Stimulated activated naive B cell treated with anti-CD40 and anti-IgM and Interleukin-4, amounts not matched to agents 10 μg/mL and 1 μg/mL and 100 μg/mL, for 72 hours (primary cell): ENCODE measurements around the gene ADAT1.

ENCODE experiments used
- ATAC-seq, 2 donors: fragments of 150-1000 bp; cut with Tn5 transposase; replicated peaks; 2 replicates each; pipeline ENCODE4 v1.10.0; 2021; ENCODE audit warnings: moderate library complexity in 1 of 2
- DNase-seq: peaks from one replicate; pipeline ENCODE4 v3.0.0; 2021
- H3K27ac Mint-ChIP-seq: one replicate; pipeline ENCODE4 v1.8.0; 2022; ENCODE audit warnings: mild to moderate bottlenecking, mixed read lengths
- H3K27me3 Mint-ChIP-seq, 2 donors: one replicate each; pipeline ENCODE4 v1.8.0; 2022; ENCODE audit warnings: mixed read lengths in 2 of 2
- H3K36me3 Mint-ChIP-seq, 2 donors: one replicate each; pipeline ENCODE4 v1.8.0; 2022; ENCODE audit warnings: mixed read lengths in 2 of 2, mild to moderate bottlenecking in 1 of 2
- H3K4me1 Mint-ChIP-seq, 2 donors: one replicate each; pipeline ENCODE4 v1.8.0; 2022; ENCODE audit warnings: mixed read lengths in 2 of 2, mild to moderate bottlenecking in 1 of 2
- H3K4me3 Mint-ChIP-seq, 2 donors: one replicate each; pipeline ENCODE4 v1.8.0; 2022; ENCODE audit warnings: mild to moderate bottlenecking in 2 of 2, mixed read lengths in 2 of 2, moderate library complexity in 1 of 2
- H3K9me3 Mint-ChIP-seq, 2 donors: one replicate each; pipeline ENCODE4 v1.8.0; 2022; ENCODE audit warnings: mixed read lengths in 2 of 2, mild to moderate bottlenecking in 1 of 2

ADAT1 gene

DNA sequence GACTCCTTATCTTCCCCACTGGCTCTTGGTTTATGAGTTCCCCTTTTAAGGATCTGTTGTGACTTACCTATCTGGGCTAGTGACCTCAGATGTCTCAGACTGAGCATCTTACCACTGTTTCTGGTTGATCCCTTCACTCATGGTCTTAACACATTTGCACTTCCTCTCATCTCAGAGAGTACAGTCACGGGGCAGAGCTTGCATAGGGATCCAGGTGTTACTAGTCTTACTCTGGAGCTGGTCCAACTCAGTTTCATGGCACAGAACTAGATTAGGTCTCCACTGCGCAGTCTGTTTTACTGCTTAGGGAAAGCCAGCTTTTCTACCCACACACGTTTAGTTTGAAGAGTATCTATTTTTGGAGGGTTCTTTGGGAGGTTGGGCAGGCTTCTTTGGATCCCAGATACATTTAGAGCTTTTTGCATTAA is 46.7 kb downstream of the ADAT1 start:
- peaks cover 50 to 52% of the 10 kb centered on the region in 2 donors for H3K36me3 Mint-ChIP-seq
- no peaks in the 10 kb centered on the region for H3K9me3 Mint-ChIP-seq
- no peaks in the 10 kb centered on the region for H3K27me3 Mint-ChIP-seq
- H3K4me1 Mint-ChIP-seq = peaks cover 31 to 65% of the 10 kb centered on the region in 2 donors
- peak; percentile 58 to 73 for ATAC-seq
- H3K27ac Mint-ChIP-seq = peak overlapping the region; percentile 59
- DNase-seq = no peak
- H3K4me3 Mint-ChIP-seq = no peak overlapping the region

DNA sequence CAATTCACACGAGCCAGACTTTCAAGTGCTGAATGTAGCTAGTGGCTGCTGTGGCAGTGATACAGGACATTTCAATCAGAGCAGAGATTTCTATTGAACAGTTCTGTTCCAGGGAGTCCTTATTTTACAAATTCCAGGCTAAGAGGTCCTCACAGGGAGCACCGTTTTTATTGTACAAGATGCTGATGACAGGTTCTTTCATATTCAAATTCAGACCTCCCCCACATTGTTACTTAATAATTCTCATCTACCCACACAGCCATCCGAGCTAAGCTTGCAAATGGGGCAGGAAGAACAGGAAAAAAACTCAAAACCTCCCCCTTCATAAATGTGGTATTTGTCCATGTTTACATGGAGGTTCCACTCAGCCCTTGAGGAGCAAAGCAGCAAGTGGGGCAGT is 47.1 kb downstream of the ADAT1 start:
- Mint-ChIP-seq H3K9me3 (no peaks in the 10 kb centered on the region), H3K4me1 (peaks cover 32 to 65% of the 10 kb centered on the region in 2 donors), H3K27me3 (no peaks in the 10 kb centered on the region), H3K4me3 (no peak overlapping the region), H3K27ac (peak overlapping the region; percentile 59), H3K36me3 (peaks cover 53% of the 10 kb centered on the region in 2 donors)
- ATAC-seq (no peak), DNase-seq (no peak)

DNA sequence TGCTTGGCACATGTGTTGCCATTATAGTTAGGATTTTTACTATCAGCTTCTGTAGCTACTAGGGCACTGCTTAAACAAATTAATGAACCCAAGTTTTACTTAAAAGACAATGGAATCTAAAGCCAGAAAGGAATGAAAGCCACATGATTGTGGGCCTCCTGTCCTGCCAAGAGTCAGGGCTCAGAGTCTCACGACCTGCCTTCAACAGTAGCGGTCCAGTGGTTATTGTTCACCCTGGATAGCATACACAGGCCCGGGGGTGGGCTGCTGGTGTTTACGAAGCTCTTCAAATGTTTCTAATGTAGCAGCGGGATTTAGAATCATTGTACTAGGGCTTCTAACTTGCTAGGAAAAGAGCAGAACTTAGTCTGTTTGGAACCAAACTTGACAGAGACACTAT is 49.1 kb downstream of the ADAT1 start:
- Mint-ChIP-seq H3K4me1 (peaks cover 39 to 69% of the 10 kb centered on the region in 2 donors), H3K36me3 (peaks cover 58 to 61% of the 10 kb centered on the region in 2 donors), H3K9me3 (no peaks in the 10 kb centered on the region), H3K27ac (peak overlapping the region; percentile 11), H3K4me3 (no peak overlapping the region), H3K27me3 (no peaks in the 10 kb centered on the region)
- DNase-seq = no peak
- ATAC-seq = no peak

GRCh38 chr16:75572864-75573542 is 50.1 kb downstream of the ADAT1 start:
- H3K4me3 Mint-ChIP-seq = peak overlapping the region in 1 of 2 donors; percentile 13
- peaks cover 53 to 57% of the 10 kb centered on the region in 2 donors for H3K36me3 Mint-ChIP-seq
- no peak for ATAC-seq
- peaks cover 37 to 65% of the 10 kb centered on the region in 2 donors for H3K4me1 Mint-ChIP-seq
- no peaks in the 10 kb centered on the region for H3K9me3 Mint-ChIP-seq
- H3K27me3 Mint-ChIP-seq = no peaks in the 10 kb centered on the region
- peak overlapping the region; percentile 92 for H3K27ac Mint-ChIP-seq
- DNase-seq = no peak

- DNase-seq = no peak
- peak; percentile 52 to 55 for ATAC-seq
- Mint-ChIP-seq H3K4me1 (peaks cover 40 to 71% of the 10 kb centered on the region in 2 donors), H3K27ac (peak overlapping the region; percentile 89), H3K4me3 (peak overlapping the region; percentile 55 to 76), H3K9me3 (no peaks in the 10 kb centered on the region), H3K27me3 (no peaks in the 10 kb centered on the region), H3K36me3 (peaks cover 45 to 52% of the 10 kb centered on the region in 2 donors)
Measured at GRCh38 chr16:75570396-75571065, 52.5 kb downstream of the ADAT1 start.

- H3K4me1 Mint-ChIP-seq = peaks cover 36 to 69% of the 10 kb centered on the region in 2 donors
- H3K27me3 Mint-ChIP-seq = peaks cover 0 to under 1% of the 10 kb centered on the region in 2 donors
- ATAC-seq (no peak), DNase-seq (no peak)
- peaks cover 29 to 40% of the 10 kb centered on the region in 2 donors for H3K36me3 Mint-ChIP-seq
- no peak overlapping the region for H3K27ac Mint-ChIP-seq
- peak overlapping the region in 1 of 2 donors; percentile 9 for H3K4me3 Mint-ChIP-seq
- no peaks in the 10 kb centered on the region for H3K9me3 Mint-ChIP-seq
Measured at GRCh38 chr16:75567911-75568310, 55.2 kb downstream of the ADAT1 start.

DNA sequence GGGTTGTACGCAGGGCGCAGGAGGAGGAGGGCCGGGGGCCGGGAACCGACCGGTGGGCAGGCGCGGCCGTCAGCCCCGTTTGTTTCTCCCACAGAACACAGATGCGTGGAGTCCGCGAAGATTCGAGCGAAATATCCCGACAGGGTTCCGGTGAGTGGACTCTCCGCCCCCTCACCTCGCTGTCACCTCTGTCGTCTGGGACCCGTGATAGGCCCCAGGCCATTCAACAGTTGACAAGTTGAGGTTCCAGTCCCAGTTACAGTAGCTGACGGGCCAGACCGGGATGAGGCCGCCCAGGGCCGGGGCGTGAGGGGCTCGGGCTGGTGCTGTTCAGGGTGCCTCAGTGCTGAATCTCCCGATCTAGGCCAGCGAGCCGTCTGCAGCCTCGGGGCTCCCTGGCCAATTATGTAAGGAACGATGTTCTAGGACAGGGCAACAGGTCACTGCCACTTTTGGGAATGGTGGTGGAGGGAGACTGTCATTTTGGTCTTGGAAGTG is 56.3 kb downstream of the ADAT1 start:
- H3K9me3 Mint-ChIP-seq = no peaks in the 10 kb centered on the region
- ATAC-seq (peak in 1 of 2 donors; percentile 1), DNase-seq (no peak)
- peaks cover 0 to 5% of the 10 kb centered on the region in 2 donors for H3K27me3 Mint-ChIP-seq
- peaks cover 20 to 30% of the 10 kb centered on the region in 2 donors for H3K36me3 Mint-ChIP-seq
- H3K27ac Mint-ChIP-seq = peak overlapping the region; percentile 75
- H3K4me1 Mint-ChIP-seq = peaks cover 29 to 57% of the 10 kb centered on the region in 2 donors
- peak overlapping the region; percentile 93 to 99 for H3K4me3 Mint-ChIP-seq

DNA sequence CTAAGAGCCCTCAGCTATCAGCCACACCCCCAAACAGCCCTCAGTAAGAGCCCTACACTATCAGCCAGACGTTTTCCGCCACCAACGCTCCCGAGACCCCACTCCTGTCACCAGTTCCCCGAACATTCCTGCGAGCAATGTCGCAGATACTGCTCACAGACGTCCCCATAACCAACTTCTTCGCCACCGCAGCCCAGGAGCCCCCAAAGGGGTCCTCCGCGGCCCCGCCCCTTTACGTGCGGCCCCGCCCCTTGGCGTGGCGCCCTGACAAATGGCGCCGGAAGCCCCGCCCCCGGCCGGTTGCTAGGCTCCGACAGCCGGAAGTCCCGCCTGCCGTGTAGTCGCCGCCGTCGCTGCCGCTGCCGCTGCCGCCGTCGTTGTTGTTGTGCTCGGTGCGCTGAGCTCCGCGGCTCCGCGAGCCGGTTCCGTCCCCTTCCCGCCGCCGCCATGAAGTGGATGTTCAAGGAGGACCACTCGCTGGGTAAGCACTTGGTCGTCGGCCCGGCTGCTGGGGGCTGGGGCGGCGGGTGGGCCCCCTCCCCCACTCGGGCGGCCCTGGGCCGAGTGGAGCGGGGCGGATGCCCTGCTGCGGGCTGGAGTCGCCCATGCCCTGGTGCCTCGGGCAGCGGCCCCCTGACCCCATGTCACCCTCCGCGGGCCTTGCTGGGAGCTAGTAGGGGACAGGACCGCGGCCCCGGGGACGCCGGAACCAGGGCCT is 56.9 kb downstream of the ADAT1 start, which contains the start of gene GABARAPL2:
Gene GABARAPL2, plus strand, starts transcription at position 340 of the 718 bp plus-strand sequence. Its CDS starts 108 bp downstream, at position 448.
- peak within 1 kb of the TSS; percentile 93 to 99 for H3K4me3 Mint-ChIP-seq
- ATAC-seq = peak; percentile 80 to 82

DNA sequence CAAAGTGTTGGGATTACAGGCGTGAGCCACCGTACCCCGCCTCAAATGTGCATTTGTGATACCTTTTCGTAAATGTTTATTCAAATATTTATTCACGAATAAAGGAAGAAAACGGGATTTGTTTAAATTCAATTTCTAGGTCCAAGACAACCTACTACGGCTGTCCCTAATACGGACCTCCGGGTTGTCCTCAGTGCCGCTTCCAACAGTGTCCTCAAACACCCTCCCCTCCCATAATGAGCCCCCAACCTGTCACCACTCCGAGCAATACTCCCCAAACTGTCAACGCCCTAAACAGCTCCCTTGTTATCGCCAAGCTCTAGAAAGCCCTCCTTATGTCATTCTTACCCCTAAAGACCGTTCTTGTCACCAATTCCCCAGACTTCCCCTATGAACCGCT is 57.4 kb downstream of the ADAT1 start:
- peaks cover 0 to 5% of the 10 kb centered on the region in 2 donors for H3K27me3 Mint-ChIP-seq
- peaks cover 22 to 49% of the 10 kb centered on the region in 2 donors for H3K4me1 Mint-ChIP-seq
- no peaks in the 10 kb centered on the region for H3K9me3 Mint-ChIP-seq
- peaks cover 12 to 22% of the 10 kb centered on the region in 2 donors for H3K36me3 Mint-ChIP-seq
- ATAC-seq = no peak
- H3K4me3 Mint-ChIP-seq = peak overlapping the region; percentile 93 to 99
- H3K27ac Mint-ChIP-seq = peak overlapping the region; percentile 98
- no peak for DNase-seq

More for the DNA sequence above, 56.9 kb downstream of the ADAT1 start, which contains the start of gene GABARAPL2:
- Mint-ChIP-seq H3K27me3 (peaks cover 0 to 5% of the 10 kb centered on the region in 2 donors), H3K36me3 (peaks cover 15 to 24% of the 10 kb centered on the region in 2 donors), H3K27ac (peak within 1 kb of the TSS; percentile 98), H3K9me3 (no peaks in the 10 kb centered on the region), H3K4me1 (peaks cover 26 to 51% of the 10 kb centered on the region in 2 donors)
- peak; percentile 85 for DNase-seq

GRCh38 chr16:75559564-75560372 is 63.3 kb downstream of the ADAT1 start:
- H3K9me3 Mint-ChIP-seq = no peaks in the 10 kb centered on the region
- H3K4me3 Mint-ChIP-seq = no peak overlapping the region
- ATAC-seq = no peak

GRCh38 chr16:75558846-75559401 is 64.2 kb downstream of the ADAT1 start:
- H3K4me3 Mint-ChIP-seq = no peak overlapping the region

More at GRCh38 chr16:75559564-75560372, 63.3 kb downstream of the ADAT1 start:
- Mint-ChIP-seq H3K27me3 (peaks cover 7 to 12% of the 10 kb centered on the region in 2 donors), H3K27ac (no peak overlapping the region), H3K4me1 (peaks cover 6 to 17% of the 10 kb centered on the region in 2 donors), H3K36me3 (no peaks in the 10 kb centered on the region)
- DNase-seq = no peak

DNA sequence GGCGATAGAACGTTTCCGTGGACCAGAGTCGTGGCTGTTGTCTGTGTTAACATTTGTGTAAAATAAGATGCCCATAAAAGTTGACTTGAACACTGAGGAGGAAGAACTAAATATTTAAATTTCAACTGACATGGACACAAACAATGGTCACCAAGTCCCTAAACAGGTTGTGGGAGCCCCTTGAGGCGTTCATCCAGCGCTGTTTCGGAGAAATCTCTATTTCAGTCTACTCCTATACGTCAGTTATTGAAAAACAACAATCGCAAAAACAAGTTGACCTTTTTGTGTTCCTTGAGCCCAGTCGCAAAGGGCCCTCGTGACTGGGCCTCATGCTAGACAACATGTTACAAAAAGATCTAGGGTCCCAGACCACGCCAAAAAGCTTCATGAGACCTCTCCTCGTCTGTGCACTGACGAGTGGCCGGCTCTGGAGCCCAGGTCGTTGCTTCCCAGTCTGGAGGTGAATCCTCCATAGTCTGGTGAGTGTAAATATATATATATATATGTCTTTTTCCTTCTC is 66.6 kb downstream of the ADAT1 start:
- H3K36me3 Mint-ChIP-seq = peaks cover 0 to 11% of the 10 kb centered on the region in 2 donors
- H3K9me3 Mint-ChIP-seq = no peaks in the 10 kb centered on the region
- DNase-seq (no peak), ATAC-seq (no peak)
- peaks cover 14 to 15% of the 10 kb centered on the region in 2 donors for H3K27me3 Mint-ChIP-seq
- peaks cover 6 to 11% of the 10 kb centered on the region in 2 donors for H3K4me1 Mint-ChIP-seq
- H3K4me3 Mint-ChIP-seq = peak overlapping the region; percentile 93 to 100
- H3K27ac Mint-ChIP-seq = peak overlapping the region; percentile 97

More at GRCh38 chr16:75558846-75559401, 64.2 kb downstream of the ADAT1 start:
- peaks cover 0 to 1% of the 10 kb centered on the region in 2 donors for H3K36me3 Mint-ChIP-seq
- no peak for ATAC-seq
- no peak for DNase-seq
- peaks cover 6 to 11% of the 10 kb centered on the region in 2 donors for H3K4me1 Mint-ChIP-seq
- peaks cover 7 to 12% of the 10 kb centered on the region in 2 donors for H3K27me3 Mint-ChIP-seq
- no peaks in the 10 kb centered on the region for H3K9me3 Mint-ChIP-seq
- H3K27ac Mint-ChIP-seq = no peak overlapping the region
